Astrocyte (in vitro differentiated cells and primary cell): Measurements from ENCODE around the gene IQCE. TPM values are rescaled to one million over a fixed set of nuclear protein-coding genes. Genes with fewer than 3 reads are reported as not detected.

Experiments
- DNase-seq: peaks from one replicate; pipeline ENCODE4 v3.0.0-alpha.2; 2010; ENCODE audit warnings: low read depth
- FAIRE-seq: peaks from 2 replicates; lab custom pipeline; 2011; peaks lifted over from hg19 to GRCh38; lab: Jason Lieb, UNC
- H2AFZ ChIP-seq: 2 replicates; pipeline ENCODE4 v1.6.0; 2012; ENCODE audit warnings: low read depth, low read length, inconsistent platforms
- H3K27ac ChIP-seq: 2 replicates; pipeline ENCODE4 v1.5.1; 2011; ENCODE audit warnings: low read depth, low read length, inconsistent platforms
- H3K27me3 ChIP-seq: 2 replicates; pipeline ENCODE4 v1.6.0; 2011; ENCODE audit warnings: low read length, inconsistent platforms; ENCODE audit not compliant: insufficient read depth
- H3K36me3 ChIP-seq: 2 replicates; pipeline ENCODE4 v1.5.1; 2011; ENCODE audit warnings: low read length, inconsistent platforms; ENCODE audit not compliant: insufficient read depth
- H3K4me1 ChIP-seq: 2 replicates; pipeline ENCODE4 v1.5.1; 2011; ENCODE audit warnings: low read length, inconsistent platforms; ENCODE audit not compliant: insufficient read depth
- H3K4me2 ChIP-seq: 2 replicates; pipeline ENCODE4 v1.6.0; 2012; ENCODE audit warnings: low read length, inconsistent platforms
- H3K4me3 ChIP-seq: 2 replicates; pipeline ENCODE4 v1.5.1; 2011; ENCODE audit warnings: low read depth, mild to moderate bottlenecking, low read length, inconsistent platforms; ENCODE audit not compliant: insufficient read depth
- H3K79me2 ChIP-seq: 2 replicates; pipeline ENCODE4 v1.6.0; 2012; ENCODE audit warnings: mild to moderate bottlenecking, low read length, inconsistent platforms; ENCODE audit not compliant: insufficient read depth
- H3K9ac ChIP-seq: 2 replicates; pipeline ENCODE4 v1.6.0; 2012; ENCODE audit warnings: mild to moderate bottlenecking, low read length, inconsistent platforms
- H3K9me3 ChIP-seq: 2 replicates; pipeline ENCODE4 v1.5.1; 2012; ENCODE audit warnings: low read depth, mild to moderate bottlenecking, low read length, inconsistent platforms; ENCODE audit not compliant: insufficient read depth
- H4K20me1 ChIP-seq: 2 replicates; pipeline ENCODE4 v1.6.0; 2012; ENCODE audit warnings: low read length, inconsistent platforms; ENCODE audit not compliant: insufficient read depth
- H3K27ac Mint-ChIP-seq: one replicate; pipeline ENCODE4 v1.8.0; 2021; ENCODE audit warnings: mild to moderate bottlenecking, mixed read lengths; ENCODE audit not compliant: unreplicated experiment
- H3K27me3 Mint-ChIP-seq: one replicate; pipeline ENCODE4 v1.8.0; 2021; ENCODE audit warnings: low read depth, mixed read lengths; ENCODE audit not compliant: unreplicated experiment
- H3K36me3 Mint-ChIP-seq: one replicate; pipeline ENCODE4 v1.8.0; 2021; ENCODE audit warnings: low read depth, mixed read lengths; ENCODE audit not compliant: unreplicated experiment
- H3K4me1 Mint-ChIP-seq: one replicate; pipeline ENCODE4 v1.8.0; 2021; ENCODE audit warnings: low read depth, mixed read lengths; ENCODE audit not compliant: unreplicated experiment
- H3K4me3 Mint-ChIP-seq: one replicate; pipeline ENCODE4 v1.8.0; 2021; ENCODE audit warnings: mild to moderate bottlenecking, moderate library complexity, mixed read lengths; ENCODE audit not compliant: unreplicated experiment
- H3K9me3 Mint-ChIP-seq: one replicate; pipeline ENCODE4 v1.8.0; 2021; ENCODE audit warnings: mild to moderate bottlenecking, mixed read lengths; ENCODE audit not compliant: unreplicated experiment
- EZH2 ChIP-seq: IDR thresholded peaks from 2 replicates; pipeline ENCODE4 v1.6.1; 2012; ENCODE audit warnings: mild to moderate bottlenecking, low read length, inconsistent platforms; ENCODE audit not compliant: insufficient read depth
- total RNA-seq: library from RNA; stranded (reverse); gene quantifications from 2 replicates; pipeline ENCODE4 v1.2.1, GENCODE V29; 2021
- TF ChIP-seq, protein P1 (sequence below): IDR thresholded peaks from 2 replicates; pipeline ENCODE4 v1.5.1; 2011; ENCODE audit warnings: low read depth, mild to moderate bottlenecking, inconsistent platforms, low read length, moderate library complexity; ENCODE audit not compliant: insufficient read depth

The IQCE gene
- total RNA-seq, 1 donor from 2014 or later, result 13.1 TPM

DNA sequence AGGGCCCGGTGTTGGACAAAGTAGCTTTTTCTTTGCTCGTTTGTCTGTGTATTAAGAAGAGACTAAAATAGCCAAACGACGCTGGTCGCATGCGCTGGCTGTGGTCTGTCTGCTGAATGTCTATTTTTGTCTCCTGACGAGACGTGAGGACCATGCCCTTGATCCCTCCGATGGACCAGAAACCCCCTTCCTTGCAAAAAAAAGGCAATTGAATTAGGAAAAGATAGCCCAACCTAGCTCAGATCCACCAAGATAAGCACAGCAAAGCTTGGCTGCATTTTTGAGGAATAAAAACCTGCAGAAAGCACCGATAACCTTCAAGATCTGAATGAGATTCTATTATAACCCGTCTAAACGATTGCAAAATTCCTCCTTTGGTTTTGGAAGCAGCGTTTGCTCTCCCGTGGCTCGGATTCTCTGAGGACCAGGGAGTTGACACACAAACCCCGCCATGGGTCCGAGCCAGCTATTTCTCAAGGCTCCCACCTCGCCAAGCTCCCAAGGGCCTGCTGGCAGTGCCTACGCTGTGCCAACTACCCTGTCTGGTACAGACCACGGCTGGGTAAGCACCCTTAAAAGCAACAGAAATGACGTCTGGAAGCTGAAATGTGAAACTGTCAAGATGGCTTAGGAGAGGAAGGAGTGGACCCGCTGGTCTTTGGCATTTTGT lies 55.3 kb downstream of the IQCE start:
- peaks cover 23% of the 10 kb centered on the region for H3K4me1 ChIP-seq
- H4K20me1 ChIP-seq, result peaks cover 5% of the 10 kb centered on the region
- H3K4me1 Mint-ChIP-seq, result peaks cover 19% of the 10 kb centered on the region
- H3K4me3 ChIP-seq, result peak overlapping the region; percentile 1
- no peak overlapping the region for H3K27ac ChIP-seq
- H3K36me3 Mint-ChIP-seq, result peaks cover 6% of the 10 kb centered on the region
- H3K27me3 ChIP-seq, result peaks cover 23% of the 10 kb centered on the region
- H3K9me3 Mint-ChIP-seq, result no peaks in the 10 kb centered on the region
- DNase-seq, result no peak
- H3K4me3 Mint-ChIP-seq, result no peak overlapping the region
- H3K36me3 ChIP-seq, result no peaks in the 10 kb centered on the region
- no peak for TF ChIP-seq EZH2
- TF ChIP-seq, protein P1, sequence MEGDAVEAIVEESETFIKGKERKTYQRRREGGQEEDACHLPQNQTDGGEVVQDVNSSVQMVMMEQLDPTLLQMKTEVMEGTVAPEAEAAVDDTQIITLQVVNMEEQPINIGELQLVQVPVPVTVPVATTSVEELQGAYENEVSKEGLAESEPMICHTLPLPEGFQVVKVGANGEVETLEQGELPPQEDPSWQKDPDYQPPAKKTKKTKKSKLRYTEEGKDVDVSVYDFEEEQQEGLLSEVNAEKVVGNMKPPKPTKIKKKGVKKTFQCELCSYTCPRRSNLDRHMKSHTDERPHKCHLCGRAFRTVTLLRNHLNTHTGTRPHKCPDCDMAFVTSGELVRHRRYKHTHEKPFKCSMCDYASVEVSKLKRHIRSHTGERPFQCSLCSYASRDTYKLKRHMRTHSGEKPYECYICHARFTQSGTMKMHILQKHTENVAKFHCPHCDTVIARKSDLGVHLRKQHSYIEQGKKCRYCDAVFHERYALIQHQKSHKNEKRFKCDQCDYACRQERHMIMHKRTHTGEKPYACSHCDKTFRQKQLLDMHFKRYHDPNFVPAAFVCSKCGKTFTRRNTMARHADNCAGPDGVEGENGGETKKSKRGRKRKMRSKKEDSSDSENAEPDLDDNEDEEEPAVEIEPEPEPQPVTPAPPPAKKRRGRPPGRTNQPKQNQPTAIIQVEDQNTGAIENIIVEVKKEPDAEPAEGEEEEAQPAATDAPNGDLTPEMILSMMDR, result no peak
- H3K4me2 ChIP-seq, result peak overlapping the region; percentile 50
- H3K79me2 ChIP-seq, result no peaks in the 10 kb centered on the region
- no peaks in the 10 kb centered on the region for H3K9me3 ChIP-seq
- FAIRE-seq, result peak; percentile 39
- no peak overlapping the region for H2AFZ ChIP-seq
- H3K27ac Mint-ChIP-seq, result no peak overlapping the region
- H3K27me3 Mint-ChIP-seq, result peaks cover 11% of the 10 kb centered on the region
- H3K9ac ChIP-seq, result peak overlapping the region; percentile 9

- Histone ChIP-seq H3K4me1 (peaks cover 26% of the 10 kb centered on the region), H3K9me3 (no peaks in the 10 kb centered on the region), H2AFZ (no peak overlapping the region), H3K79me2 (no peaks in the 10 kb centered on the region), H4K20me1 (peaks cover 5% of the 10 kb centered on the region), H3K27me3 (peaks cover 23% of the 10 kb centered on the region), H3K4me2 (peak overlapping the region; percentile 50), H3K36me3 (no peaks in the 10 kb centered on the region), H3K9ac (no peak overlapping the region), H3K4me3 (peak overlapping the region; percentile 1), H3K27ac (no peak overlapping the region)
- peaks cover 11% of the 10 kb centered on the region for H3K27me3 Mint-ChIP-seq
- peaks cover 22% of the 10 kb centered on the region for H3K4me1 Mint-ChIP-seq
- DNase-seq (no peak), FAIRE-seq (no peak)
- H3K36me3 Mint-ChIP-seq, result peaks cover 6% of the 10 kb centered on the region
- no peak overlapping the region for H3K27ac Mint-ChIP-seq
- H3K9me3 Mint-ChIP-seq, result no peaks in the 10 kb centered on the region
- TF ChIP-seq EZH2, result peak; percentile 30
- TF ChIP-seq, protein P1, result no peak
- H3K4me3 Mint-ChIP-seq, result no peak overlapping the region
These were observed 56.0 kb downstream of the IQCE start for GRCh38 chr7:2614631-2615330.
